GM18505 (cell line): Measurements from ENCODE around the gene ZNF735.
"Not testable (repeated sequence)": the region's sequence is repeated elsewhere in the genome, so short reads cannot be mapped to it uniquely, and the experiment has no call there.

ENCODE experiments used
- ATAC-seq: cut with Tn5 transposase; IDR thresholded peaks from one replicate; pipeline ENCODE4 v1.9.1; 2021; ENCODE audit not compliant: unreplicated experiment
- POLR2A ChIP-seq: IDR thresholded peaks from 4 replicates; pipeline ENCODE4 v1.6.1; 2011; ENCODE audit warnings: borderline replicate concordance; ENCODE audit not compliant: insufficient read depth, insufficient read length; ENCODE audit errors: extremely low read depth

ZNF735 gene

DNA sequence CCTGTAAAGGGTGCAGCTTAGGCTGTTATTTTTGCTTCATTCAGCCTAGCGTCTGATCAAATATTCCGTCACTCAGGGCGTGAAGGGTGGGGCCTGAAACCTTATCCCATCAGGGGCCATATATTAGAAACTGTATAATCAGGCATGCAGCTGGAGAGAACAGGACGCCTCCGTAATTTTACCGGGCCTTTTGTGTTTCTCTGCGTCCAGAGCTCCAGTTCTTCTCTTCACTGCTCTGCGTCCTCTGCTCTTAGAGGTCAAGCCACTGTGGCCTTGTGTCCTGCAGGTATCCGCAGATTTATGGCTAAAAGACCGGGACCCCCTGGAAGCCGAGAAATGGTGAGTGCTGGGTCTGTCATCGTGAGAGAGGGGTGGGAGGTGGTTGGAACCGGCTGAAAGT is at the start of gene ZNF735:
TSS of gene ZNF735 (plus strand) at position 301 of the 400 bp plus-strand sequence. CDS start at position 301, 0 bp downstream.
- ATAC-seq: no peak
- no peak for TF ChIP-seq POLR2A

DNA sequence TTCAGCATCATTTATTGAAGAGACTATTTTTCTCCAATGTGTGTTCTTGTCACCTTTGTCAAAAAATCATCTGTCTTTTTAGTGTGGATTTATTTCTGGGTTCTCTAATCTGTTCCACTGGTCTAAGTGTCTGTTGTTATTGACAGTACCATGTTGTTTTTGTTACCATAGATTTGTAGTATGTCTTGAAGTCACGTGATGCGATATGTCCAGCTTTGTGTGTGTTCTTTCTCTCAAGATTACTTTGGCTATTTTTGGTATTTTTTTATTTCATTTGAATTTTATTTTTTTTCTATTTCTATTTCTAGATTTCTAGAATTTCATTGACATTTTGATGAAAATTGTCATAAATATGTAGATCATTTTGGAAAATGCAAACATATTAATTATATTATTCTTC is 36.0 kb upstream of the ZNF735 start:
- not testable (repeated sequence) for ATAC-seq

GRCh38 chr7:64174328-64174727 is 32.7 kb upstream of the ZNF735 start:
- no peak for ATAC-seq

DNA sequence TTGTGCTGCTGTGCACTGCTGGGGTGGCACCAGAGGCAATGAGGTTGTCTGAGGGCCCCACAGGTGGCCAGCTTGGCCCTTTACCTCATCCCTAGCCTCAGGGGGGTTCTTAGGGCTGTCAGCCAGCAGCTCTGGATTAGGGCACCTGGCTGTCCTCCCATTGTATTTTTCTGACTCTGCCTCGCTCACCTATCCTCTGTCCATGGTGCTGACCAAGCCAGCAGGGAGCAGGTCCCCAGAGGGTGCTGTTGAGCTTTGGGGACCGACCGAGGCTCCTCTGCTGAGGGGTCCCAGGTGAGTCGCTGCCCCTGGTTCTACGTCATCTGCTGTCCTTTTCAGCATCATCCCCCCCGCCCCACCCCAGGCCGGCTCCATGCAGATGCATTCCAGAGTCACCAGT is 32.1 kb upstream of the ZNF735 start:
- no peak for TF ChIP-seq POLR2A

More at GRCh38 chr7:64174328-64174727, 32.7 kb upstream of the ZNF735 start:
- TF ChIP-seq POLR2A: no peak

GRCh38 chr7:64180989-64181388 is 26.0 kb upstream of the ZNF735 start:
- no peak for TF ChIP-seq POLR2A
- no peak for ATAC-seq

More for the DNA sequence above, 32.1 kb upstream of the ZNF735 start:
- no peak for ATAC-seq

- TF ChIP-seq POLR2A: no peak
- ATAC-seq: no peak
Observed at GRCh38 chr7:64181586-64181985, 25.4 kb upstream of the ZNF735 start.

DNA sequence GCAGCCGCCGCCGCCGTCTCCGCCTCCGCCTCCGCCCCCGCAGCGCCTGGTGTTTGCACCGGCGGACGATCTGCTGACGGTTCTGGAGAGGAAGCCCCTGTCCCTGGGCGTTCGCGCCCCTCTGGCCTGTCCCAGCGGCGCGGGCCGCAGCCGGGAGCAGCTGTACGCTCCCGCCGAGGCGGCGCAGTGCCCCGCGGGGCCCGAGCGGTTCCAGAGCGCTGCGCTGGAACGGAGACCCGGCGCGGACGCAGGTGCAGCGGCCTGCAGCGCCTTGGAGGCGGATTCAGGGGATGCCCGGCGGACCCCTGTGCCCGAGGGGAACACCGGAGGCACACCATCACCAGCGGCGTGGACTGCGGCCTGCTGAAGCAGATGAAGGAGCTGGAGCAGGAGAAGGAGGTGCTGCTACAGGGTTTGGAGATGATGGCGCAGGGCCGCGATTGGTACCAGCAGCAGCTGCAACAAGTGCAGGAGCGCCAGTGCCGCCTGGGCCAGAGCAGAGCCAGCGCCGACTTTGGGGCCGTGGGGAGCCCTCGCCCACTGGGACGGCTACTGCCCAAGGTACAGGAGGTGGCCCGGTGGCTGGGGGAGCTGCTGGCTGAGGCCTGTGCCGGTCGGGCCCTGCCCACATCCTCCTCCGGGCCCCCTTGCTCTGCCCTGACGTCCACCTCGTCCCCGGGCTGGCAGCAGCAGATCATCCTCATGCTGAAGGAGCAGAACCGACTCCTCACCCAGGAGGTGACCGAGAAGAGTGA is 24.8 kb upstream of the ZNF735 start:
- ATAC-seq: no peak
- no peak for TF ChIP-seq POLR2A

DNA sequence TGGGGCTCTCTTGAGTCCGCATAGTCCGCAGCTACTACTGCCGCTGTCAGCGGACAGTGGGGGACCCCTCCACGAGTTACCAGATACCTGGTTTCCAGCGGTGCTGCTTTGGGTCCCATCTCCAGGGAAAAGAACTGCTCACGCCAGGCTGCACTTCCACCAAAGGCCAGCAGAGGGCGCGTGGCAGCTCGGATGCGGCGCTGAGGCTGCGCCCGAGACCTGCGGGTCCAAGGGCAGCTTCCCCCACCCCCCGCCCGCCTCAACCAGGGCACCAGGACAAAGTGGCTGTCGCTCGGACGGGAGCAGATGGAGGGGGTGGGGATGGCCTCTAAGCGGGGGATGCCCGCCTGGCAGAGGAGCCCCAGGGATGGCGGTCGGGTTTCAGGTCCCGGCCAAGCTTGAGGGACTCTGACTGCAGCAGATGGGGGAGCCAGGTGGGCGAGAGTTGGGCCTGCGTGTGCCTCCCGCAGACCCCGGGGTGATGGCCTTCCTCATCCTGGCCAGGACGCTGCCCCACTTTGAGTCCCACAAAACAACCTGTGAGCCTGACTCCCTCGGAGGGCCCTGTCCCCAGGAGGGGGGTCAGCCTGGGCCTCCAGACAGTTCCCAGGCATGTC is 23.8 kb upstream of the ZNF735 start:
- no peak for ATAC-seq
- TF ChIP-seq POLR2A: no peak

GRCh38 chr7:64183827-64184372 is 23.1 kb upstream of the ZNF735 start:
- no peak for TF ChIP-seq POLR2A
- no peak for ATAC-seq

- no peak for TF ChIP-seq POLR2A
- ATAC-seq: no peak
Observed at GRCh38 chr7:64184376-64184775, 22.6 kb upstream of the ZNF735 start.

DNA sequence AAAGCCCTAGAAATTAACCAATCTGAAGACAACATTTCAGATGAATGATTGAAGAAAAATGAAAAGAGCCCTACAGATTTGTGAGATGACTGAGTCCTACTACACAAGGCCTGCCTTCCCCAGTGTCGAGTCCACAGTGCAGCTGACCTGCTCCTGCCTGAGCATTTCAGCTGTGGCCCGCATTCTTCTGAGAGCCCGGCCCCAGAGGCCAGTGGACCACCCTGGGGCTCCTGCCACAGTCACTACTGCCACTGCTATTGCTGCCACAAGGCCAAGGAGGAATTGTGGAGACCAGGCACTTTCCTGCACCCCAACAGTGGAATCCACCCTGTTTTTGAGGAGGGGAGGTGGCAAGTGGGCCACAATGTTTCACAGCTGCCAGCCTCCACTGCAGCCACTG is 19.6 kb upstream of the ZNF735 start:
- TF ChIP-seq POLR2A: no peak

DNA sequence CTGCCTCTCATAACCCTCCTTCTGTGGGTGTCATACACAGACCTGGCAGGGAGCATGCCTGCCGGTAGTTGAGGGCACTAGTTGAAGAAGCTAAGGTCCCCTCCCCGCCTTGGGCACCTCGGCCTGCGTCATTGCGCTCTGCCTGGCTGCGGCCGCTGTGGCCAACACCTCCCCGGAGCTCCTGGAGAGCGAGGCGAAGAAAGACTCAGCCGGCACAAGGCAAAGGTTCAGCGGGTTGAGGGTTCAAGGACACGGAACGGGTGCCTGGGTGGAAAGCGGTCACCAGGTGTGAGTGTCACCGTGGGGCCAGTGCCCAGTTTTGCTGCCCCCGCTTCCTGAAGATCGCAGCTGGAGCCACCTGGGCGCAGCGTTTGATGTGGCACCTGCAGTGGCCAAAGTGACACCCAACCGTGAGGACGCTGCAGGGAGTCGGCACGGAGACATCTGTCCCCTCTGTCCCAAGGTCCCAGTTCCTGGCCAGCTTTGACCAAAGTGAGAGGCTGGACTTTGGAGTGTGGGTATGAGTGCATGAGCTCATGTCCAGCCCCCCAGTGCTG is 14.8 kb upstream of the ZNF735 start:
- no peak for TF ChIP-seq POLR2A
- no peak for ATAC-seq

More for the DNA sequence above, 19.6 kb upstream of the ZNF735 start:
- ATAC-seq: no peak

- ATAC-seq: no peak
Observed at GRCh38 chr7:64192775-64193174, 14.2 kb upstream of the ZNF735 start.

GRCh38 chr7:64219710-64220298 is 12.8 kb downstream of the ZNF735 start:
- ATAC-seq: not testable (repeated sequence)

More at GRCh38 chr7:64192775-64193174, 14.2 kb upstream of the ZNF735 start:
- TF ChIP-seq POLR2A: no peak
